GM19467 (cell line): ENCODE data around the gene NTNG2.

ENCODE experiments used
- ATAC-seq: cut with Tn5 transposase; IDR thresholded peaks from one replicate; pipeline ENCODE4 v1.9.1; 2021; ENCODE audit warnings: mild to moderate bottlenecking, moderate library complexity; ENCODE audit not compliant: unreplicated experiment

The NTNG2 gene

GRCh38 chr9:132234535-132234934, 72.7 kb downstream of the NTNG2 start:
- ATAC-seq = no peak

- ATAC-seq = no peak
Measured at GRCh38 chr9:132235125-132235524, 73.3 kb downstream of the NTNG2 start.

- ATAC-seq = no peak
Measured at GRCh38 chr9:132235894-132236661, 74.2 kb downstream of the NTNG2 start.

- no peak for ATAC-seq
Measured at GRCh38 chr9:132236662-132237311, 74.9 kb downstream of the NTNG2 start.

- ATAC-seq = no peak
Measured at GRCh38 chr9:132237481-132237880, 75.6 kb downstream of the NTNG2 start.

GRCh38 chr9:132238026-132238972, 76.4 kb downstream of the NTNG2 start:
- ATAC-seq = no peak

- ATAC-seq = no peak
Measured at GRCh38 chr9:132238992-132239391, 77.1 kb downstream of the NTNG2 start.

- no peak for ATAC-seq
Measured at GRCh38 chr9:132239518-132239917, 77.7 kb downstream of the NTNG2 start.

GRCh38 chr9:132239999-132240840, 78.4 kb downstream of the NTNG2 start:
- no peak for ATAC-seq

- peak; percentile 71 for ATAC-seq
Measured at GRCh38 chr9:132240841-132241482, 79.1 kb downstream of the NTNG2 start.

- no peak for ATAC-seq
Measured at GRCh38 chr9:132241483-132241839, 79.6 kb downstream of the NTNG2 start.

GRCh38 chr9:132241840-132242620, 80.2 kb downstream of the NTNG2 start:
- ATAC-seq = peak; percentile 11

- no peak for ATAC-seq
Measured at GRCh38 chr9:132242621-132243155, 80.8 kb downstream of the NTNG2 start.

- ATAC-seq = no peak
Measured at GRCh38 chr9:132243156-132244074, 81.6 kb downstream of the NTNG2 start.

- ATAC-seq = no peak
Measured at GRCh38 chr9:132244582-132245455, 83.0 kb downstream of the NTNG2 start.

GRCh38 chr9:132245465-132245864, 83.6 kb downstream of the NTNG2 start:
- no peak for ATAC-seq

- no peak for ATAC-seq
Measured at GRCh38 chr9:132247942-132248341, 86.1 kb downstream of the NTNG2 start.
